ENCODE measurements around the gene TDRD3.
"Not testable (repeated sequence)": the region's sequence is repeated elsewhere in the genome, so short reads cannot be mapped to it uniquely, and the experiment has no call there.

Gene TDRD3

DNA sequence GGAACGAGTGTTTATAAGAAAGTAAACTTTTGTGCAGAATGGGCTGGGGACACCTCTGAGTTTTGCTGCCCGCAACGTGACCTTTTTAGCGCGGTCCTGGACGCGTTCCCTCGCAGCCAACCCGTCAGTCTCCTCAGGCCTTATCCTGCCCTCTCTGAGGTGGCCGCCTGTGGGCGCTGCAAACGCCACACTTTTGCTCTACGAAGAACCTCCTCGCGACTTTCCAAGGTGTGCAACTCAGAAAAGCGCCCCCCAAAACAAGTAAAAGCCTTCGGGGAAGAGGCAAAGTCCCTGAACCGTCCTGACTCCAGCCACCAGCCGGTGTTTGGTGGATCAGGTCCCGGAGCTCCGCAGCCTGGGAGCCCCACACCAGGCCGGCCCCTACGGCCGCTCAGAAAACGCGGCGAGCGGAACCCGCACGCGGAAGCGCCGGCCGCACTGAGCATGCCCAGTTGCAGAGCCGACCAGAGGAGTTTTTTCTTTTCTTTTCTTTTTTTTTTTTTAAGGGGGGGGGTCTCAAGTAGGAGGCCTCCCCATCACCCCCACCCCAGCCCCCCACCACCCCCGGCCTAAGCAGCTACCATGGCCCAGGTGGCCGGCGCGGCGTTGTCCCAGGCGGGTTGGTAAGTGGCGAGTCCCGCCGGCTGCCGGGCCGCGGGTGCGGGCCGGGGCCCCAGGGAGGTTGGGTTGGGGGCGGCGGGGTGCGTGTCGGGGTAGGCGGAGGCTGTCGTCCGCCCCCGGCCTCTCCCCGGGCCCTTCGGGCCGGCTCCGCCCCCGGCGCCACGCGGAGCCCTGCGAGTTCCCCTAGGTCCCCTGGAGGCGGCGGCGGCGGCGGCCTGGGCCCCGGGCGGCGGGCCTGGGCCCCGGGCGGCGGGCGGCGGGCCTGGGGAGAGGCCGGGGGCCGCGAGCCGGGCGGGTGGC, at the start of gene TDRD3:
TDRD3 (plus strand) TSS at position 438 of the 921 bp plus-strand sequence; CDS start at position 583, 145 bp downstream.
- peak; percentile 95 for DNase-seq

DNA sequence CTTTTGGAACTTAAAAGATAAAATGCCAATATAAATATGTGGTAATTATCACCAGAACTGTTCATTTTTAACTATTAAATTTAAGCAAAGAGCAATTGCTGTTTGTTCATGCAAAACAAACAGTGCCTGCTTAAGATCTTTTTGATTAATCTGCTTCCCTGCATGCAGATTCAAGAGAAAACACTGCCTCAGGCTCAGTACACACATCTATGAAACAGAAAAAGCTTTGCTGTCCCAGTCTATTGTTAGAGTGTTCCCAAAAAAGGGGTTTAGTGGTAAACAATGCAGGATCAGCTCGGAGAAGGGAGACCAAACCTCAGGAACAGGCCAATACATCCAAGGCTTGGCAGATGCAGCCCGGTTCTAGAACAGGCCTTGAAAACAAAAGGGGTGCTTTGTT, 49.3 kb upstream of the TDRD3 start:
- no peak for DNase-seq

DNA sequence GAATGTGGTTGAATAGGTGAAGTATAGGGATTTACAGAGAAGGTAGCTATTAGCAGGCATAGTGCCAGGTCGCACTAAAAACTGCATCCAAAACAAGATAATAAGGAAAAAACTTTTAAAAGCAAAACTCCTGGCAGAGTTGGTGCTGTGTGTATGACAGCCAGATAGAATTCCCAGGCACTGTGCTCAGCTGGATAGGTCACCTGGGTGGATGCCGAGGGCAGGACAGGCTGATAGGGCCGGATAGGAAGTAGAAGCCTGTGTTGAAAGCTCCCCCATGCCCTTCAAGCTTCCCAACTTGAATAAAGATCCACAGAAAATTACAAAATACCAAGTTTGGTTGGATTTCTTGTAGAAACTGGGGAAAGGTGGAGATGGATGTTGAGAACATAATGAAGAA, 48.9 kb upstream of the TDRD3 start:
- DNase-seq: no peak

GRCh38 chr13:60351326-60351725, 45.7 kb upstream of the TDRD3 start:
- no peak for DNase-seq

- DNase-seq: no peak
Observed at GRCh38 chr13:60351855-60352615, 45.0 kb upstream of the TDRD3 start.

DNA sequence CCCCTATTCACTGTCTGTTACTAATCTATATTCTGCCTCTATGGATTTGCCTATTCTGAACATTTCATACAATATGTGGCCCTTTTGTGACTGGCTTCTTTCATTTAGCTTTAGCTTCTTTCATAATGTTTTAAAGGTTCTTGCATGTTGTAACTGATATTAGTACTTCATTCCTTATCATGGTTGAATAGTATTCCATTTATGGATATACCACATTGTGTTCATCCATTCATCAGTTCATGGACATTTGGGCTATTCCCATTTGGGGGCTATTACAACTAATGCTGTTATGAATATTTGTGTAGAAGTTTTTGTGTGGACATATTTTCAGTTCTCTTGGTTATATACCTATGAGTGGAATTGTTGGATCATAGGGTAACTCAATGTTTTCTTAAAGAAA, 44.4 kb upstream of the TDRD3 start:
- DNase-seq: no peak

DNA sequence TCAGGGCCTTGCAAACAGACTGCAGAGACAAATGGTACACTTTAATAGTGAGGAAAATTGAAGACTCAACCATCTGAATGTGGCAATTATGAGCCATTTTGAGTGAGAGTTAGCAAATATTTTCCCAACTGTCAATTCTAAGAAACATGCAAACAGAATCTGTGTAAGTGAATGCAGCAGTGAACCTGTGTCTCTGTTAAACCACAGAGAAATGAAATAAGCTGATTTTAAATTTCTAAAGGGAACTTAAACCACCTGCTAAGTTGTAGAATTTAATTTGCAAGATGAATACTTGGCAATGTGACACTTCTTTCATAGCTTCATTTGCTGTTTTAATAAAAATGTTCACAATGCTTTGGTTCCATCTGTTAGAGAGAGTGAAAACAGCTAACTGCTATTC, 42.0 kb upstream of the TDRD3 start:
- DNase-seq: no peak

DNA sequence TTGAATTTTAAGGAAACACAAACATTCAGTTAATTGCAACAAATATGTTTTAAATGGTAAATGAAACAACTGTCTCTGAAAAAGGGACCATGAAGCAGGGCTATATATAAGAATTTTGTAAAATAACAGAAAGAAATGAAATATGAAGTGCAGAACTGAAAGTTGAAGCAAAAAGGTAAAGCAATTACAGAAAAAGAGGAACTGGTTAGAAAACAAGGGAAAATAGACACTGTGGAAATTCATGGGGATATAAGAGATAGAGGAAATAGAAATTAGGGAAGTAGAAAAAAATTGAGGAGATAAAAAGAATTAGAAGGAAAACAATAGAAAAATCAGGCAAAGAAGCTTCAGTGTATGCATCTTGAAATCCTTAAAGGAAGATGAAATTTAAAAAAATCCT, 40.0 kb upstream of the TDRD3 start:
- DNase-seq: no peak

- DNase-seq: no peak
Observed at GRCh38 chr13:60358453-60358852, 38.6 kb upstream of the TDRD3 start.

GRCh38 chr13:60363288-60363687, 33.7 kb upstream of the TDRD3 start:
- no peak for DNase-seq

- DNase-seq: peak; percentile 5
Observed at GRCh38 chr13:60369242-60369641, 27.8 kb upstream of the TDRD3 start.

DNA sequence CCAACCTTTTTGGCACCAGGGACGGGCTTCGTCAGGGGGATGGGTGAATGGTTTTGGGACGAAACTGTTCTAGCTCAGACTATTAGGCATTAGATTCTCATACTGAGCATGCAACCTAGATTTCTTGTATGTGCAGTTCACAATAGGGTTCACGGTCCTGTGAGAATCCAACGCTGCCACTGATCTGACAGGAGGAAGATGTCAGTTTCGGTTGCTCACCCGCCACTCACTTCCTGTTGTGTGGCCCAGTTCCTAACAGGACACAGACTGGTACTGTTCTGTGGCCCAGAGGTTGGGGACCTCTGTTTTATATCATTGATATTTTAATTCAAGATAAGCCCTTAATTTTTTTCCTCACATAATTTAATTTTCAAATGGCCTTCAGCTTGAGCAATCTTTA, 26.7 kb upstream of the TDRD3 start:
- no peak for DNase-seq

GRCh38 chr13:60372141-60372540, 24.9 kb upstream of the TDRD3 start:
- no peak for DNase-seq

DNA sequence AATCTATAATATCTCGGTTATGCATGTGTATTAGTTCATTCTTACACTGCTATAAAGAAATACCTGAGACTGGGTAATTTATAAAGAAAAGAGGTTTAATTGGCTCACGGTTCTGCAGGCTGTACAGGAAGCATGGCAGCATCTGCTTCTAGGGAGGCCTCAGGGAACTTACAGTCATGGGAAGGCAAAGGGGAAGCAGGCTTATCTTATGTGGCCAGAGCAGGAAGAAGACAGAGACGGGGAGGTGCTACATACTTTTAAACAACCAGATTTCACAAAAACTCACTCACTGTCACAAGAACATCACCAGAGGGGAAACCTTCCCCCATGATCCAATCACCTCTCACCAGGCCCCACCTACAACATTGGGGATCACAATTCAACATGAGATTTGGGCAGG, 17.7 kb upstream of the TDRD3 start:
- DNase-seq: not testable (repeated sequence)

DNA sequence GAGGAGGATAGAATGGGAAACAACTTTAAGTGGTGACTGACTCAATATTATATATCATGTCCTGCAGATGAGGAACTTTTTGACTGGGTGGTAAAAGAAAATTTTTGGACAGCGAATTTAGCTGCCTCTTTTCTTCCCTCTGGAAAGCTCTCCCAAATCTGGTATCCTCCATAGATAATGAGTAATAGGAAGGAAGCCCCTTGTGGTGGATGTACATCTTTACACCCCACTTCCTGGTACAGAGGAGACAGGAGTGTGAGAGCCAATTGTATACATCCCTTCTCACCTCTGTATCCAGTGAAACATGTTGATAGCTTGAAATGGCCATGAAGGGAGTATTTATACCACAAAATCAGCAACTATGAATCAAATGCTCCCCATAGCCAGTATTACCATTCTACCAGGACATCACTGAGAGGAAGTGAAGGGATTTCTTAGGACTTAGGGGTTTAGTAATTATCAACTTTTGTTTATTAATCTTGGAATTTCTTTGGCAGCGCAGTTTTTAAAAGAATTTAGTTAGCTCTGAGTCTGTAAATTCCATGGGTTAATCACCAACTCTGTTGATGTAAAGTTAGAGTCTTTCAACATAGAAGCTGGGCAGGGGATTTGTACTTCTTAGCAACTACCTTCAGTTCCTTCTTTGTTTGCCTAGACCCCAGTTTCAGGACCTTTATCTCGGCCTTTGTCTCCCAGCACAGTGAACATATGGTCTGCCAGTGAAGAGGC, 17.0 kb upstream of the TDRD3 start:
- DNase-seq: no peak

GRCh38 chr13:60384911-60385310, 12.1 kb upstream of the TDRD3 start:
- DNase-seq: no peak

- no peak for DNase-seq
Observed at GRCh38 chr13:60386250-60386649, 10.8 kb upstream of the TDRD3 start.

- DNase-seq: no peak
Observed at GRCh38 chr13:60392131-60392530, 4.9 kb upstream of the TDRD3 start.

- DNase-seq: peak; percentile 98
Observed at GRCh38 chr13:60395971-60396782, 843 bp upstream of the TDRD3 start.

DNA sequence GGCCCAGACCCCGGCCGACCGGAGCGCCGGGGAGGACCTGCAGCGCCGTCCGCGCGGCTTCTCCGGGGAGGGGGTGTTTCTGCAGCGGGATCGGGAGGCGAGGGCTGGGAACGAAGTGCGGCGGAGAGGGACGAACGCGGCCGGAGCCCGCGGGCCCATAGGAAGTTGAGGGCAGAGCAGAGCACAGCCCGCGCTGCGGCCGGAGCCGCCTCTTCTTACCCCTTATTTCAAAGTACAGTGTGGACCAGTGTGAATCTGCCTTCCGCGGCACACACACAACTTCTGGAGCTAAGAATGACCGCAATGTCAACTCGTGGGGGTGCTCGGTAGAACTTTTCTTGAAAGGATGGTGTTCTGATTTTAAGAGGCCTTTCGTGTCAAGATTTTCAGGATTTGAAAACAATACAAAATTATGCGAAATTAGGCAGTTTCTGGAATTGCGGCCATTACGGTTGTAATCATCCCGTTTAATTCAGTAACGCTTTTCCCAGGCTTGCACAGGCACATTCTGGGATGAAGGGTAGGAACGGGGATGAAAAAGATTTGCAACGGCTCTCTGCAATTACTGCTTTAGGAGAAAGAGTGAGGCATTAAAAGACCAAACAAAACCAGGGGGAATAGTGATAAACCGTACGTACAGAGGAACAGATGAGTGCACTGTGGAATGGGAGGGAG, 821 bp downstream of the TDRD3 start:
- DNase-seq: peak; percentile 79

GRCh38 chr13:60398379-60398891, 1.4 kb downstream of the TDRD3 start:
- no peak for DNase-seq

Measured in NCI-H1105 treated with DMSO at 0.1 percent for 48 hours (cell line).